GM23338 (cell line): ENCODE measurements around the gene NEURL1. TPM values are rescaled to one million over a fixed set of nuclear protein-coding genes. Genes with fewer than 3 reads are reported as not detected.

ENCODE experiments used
- ATAC-seq: fragments of 200-7000 bp; cut with Tn5 transposase; 3 replicates; pipeline ENCODE4 v1.9.1; 2020
- DNase-seq: peaks from one replicate; pipeline ENCODE4 v3.0.0-alpha.2; 2015; ENCODE audit warnings: low spot score
- H2AFZ ChIP-seq: fragments of 200-600 bp; sonication (generic); 2 replicates; pipeline ENCODE4 v1.8.0; 2016; ENCODE audit warnings: antibody characterized with exemption, mild to moderate bottlenecking, moderate library complexity
- H3F3A ChIP-seq: fragments of 200-600 bp; sonication (generic); replicated peaks from 2 replicates; pipeline ENCODE4 v1.8.0; 2017; ENCODE audit warnings: antibody characterized with exemption, mixed run types, low read depth
- H3K27ac ChIP-seq: fragments of 200-600 bp; sonication (generic); 2 replicates; pipeline ENCODE4 v1.6.1; 2016; ENCODE audit warnings: low read depth
- H3K27me3 ChIP-seq: fragments of 200-600 bp; sonication (generic); 2 replicates; pipeline ENCODE4 v1.8.0; 2016; ENCODE audit warnings: mild to moderate bottlenecking, mixed run types, moderate library complexity; ENCODE audit not compliant: insufficient read depth
- H3K36me3 ChIP-seq: fragments of 200-600 bp; sonication (generic); 2 replicates; pipeline ENCODE4 v1.8.0; 2016; ENCODE audit warnings: mild to moderate bottlenecking; ENCODE audit not compliant: insufficient read depth
- H3K4me1 ChIP-seq: fragments of 200-600 bp; sonication (generic); 2 replicates; pipeline ENCODE4 v1.8.0; 2016; ENCODE audit warnings: mild to moderate bottlenecking, moderate library complexity; ENCODE audit not compliant: insufficient read depth
- H3K4me2 ChIP-seq: fragments of 200-600 bp; sonication (generic); 2 replicates; pipeline ENCODE4 v1.7.1; 2017; ENCODE audit warnings: mixed run types
- H3K4me3 ChIP-seq: fragments of 200-600 bp; sonication (generic); 2 replicates; pipeline ENCODE4 v1.6.1; 2016; ENCODE audit warnings: mixed run types
- H3K79me2 ChIP-seq: fragments of 200-600 bp; sonication (generic); replicated peaks from 2 replicates; pipeline ENCODE4 v1.8.0; 2017; ENCODE audit warnings: mild to moderate bottlenecking; ENCODE audit not compliant: insufficient read depth
- H3K9me2 ChIP-seq: fragments of 200-600 bp; sonication (generic); 2 replicates; pipeline ENCODE4 v1.8.0; 2017; ENCODE audit not compliant: insufficient read depth
- H4K20me1 ChIP-seq: fragments of 200-600 bp; sonication (generic); replicated peaks from 2 replicates; pipeline ENCODE4 v1.8.0; 2017; ENCODE audit warnings: mild to moderate bottlenecking; ENCODE audit not compliant: insufficient read depth
- H3K27ac Mint-ChIP-seq: 2 replicates; pipeline ENCODE4 v1.8.0; 2020; ENCODE audit warnings: inconsistent platforms, mild to moderate bottlenecking, moderate library complexity, mixed read lengths
- H3K27me3 Mint-ChIP-seq: 3 replicates; pipeline ENCODE4 v1.8.0; 2022; ENCODE audit warnings: low read depth, mild to moderate bottlenecking, moderate library complexity, mixed read lengths, inconsistent platforms; ENCODE audit not compliant: insufficient read depth, poor library complexity
- H3K36me3 Mint-ChIP-seq: 3 replicates; pipeline ENCODE4 v1.8.0; 2021; ENCODE audit warnings: low read depth, mild to moderate bottlenecking, inconsistent platforms, moderate library complexity, mixed read lengths
- H3K4me1 Mint-ChIP-seq: 3 replicates; pipeline ENCODE4 v1.8.0; 2020; ENCODE audit warnings: mild to moderate bottlenecking, inconsistent platforms, mixed read lengths
- H3K4me3 Mint-ChIP-seq: 3 replicates; pipeline ENCODE4 v1.8.0; 2021; ENCODE audit warnings: moderate library complexity, mild to moderate bottlenecking, inconsistent platforms, mixed read lengths
- H3K9me3 Mint-ChIP-seq: 3 replicates; pipeline ENCODE4 v1.8.0; 2020; ENCODE audit warnings: moderate library complexity, mild to moderate bottlenecking, inconsistent platforms, mixed read lengths
- ETS1 ChIP-seq: IDR thresholded peaks from 2 replicates; pipeline ENCODE4 v1.6.1; 2016; ENCODE audit warnings: antibody characterized with exemption
- NANOG ChIP-seq: IDR thresholded peaks from 2 replicates; pipeline ENCODE4 v1.6.1; 2016; ENCODE audit warnings: antibody characterized with exemption, borderline replicate concordance
- ZNF331 ChIP-seq: fragments of 250-450 bp; sonication (Bioruptor Pico); IDR thresholded peaks from 2 replicates; pipeline ENCODE4 v1.5.0; 2020; ENCODE audit warnings: low read depth, mild to moderate bottlenecking, moderate library complexity
- ZNF462 ChIP-seq: fragments of 250-450 bp; sonication (Bioruptor Pico); IDR thresholded peaks from 2 replicates; pipeline ENCODE4 v1.5.0; 2020; ENCODE audit warnings: mild to moderate bottlenecking, moderate library complexity
- polyA plus RNA-seq: library from polyadenylated mRNA; unstranded; fragments of >200 nt; fragmentation: Nextera tagmentation; extraction: Ambion mirVana; gene quantifications from 2 replicates; pipeline ENCODE4 v1.2.1, GENCODE V29; 2016
- total RNA-seq: library from RNA; depleted of rRNA; stranded (reverse); fragments of >200 nt; shearing (Covaris generic); gene quantifications from 2 replicates; pipeline ENCODE4 v1.2.3, GENCODE V29; 2014

Gene NEURL1
- total and polyA plus RNA-seq, 2 experiments from 2014 or later = 0.82 to 1.1 TPM

GRCh38 chr10:103512591-103513379 lies 19.3 kb downstream of the NEURL1 start (continued):
- TF ChIP-seq ZNF462 (no peak), NANOG (no peak), ZNF331 (CRISPR knock-in tag) (no peak), ETS1 (no peak)

- H3K4me3 Mint-ChIP-seq = no peak overlapping the region
- no peaks in the 10 kb centered on the region for H3K79me2 ChIP-seq
- no peaks in the 10 kb centered on the region for H3K4me1 ChIP-seq
- H3K4me1 Mint-ChIP-seq = no peaks in the 10 kb centered on the region
- H3K9me3 Mint-ChIP-seq = no peaks in the 10 kb centered on the region
- H4K20me1 ChIP-seq = no peaks in the 10 kb centered on the region
- H3K27me3 ChIP-seq = no peaks in the 10 kb centered on the region
- H3F3A ChIP-seq = no peaks in the 10 kb centered on the region
- ATAC-seq = no peak
- no peaks in the 10 kb centered on the region for H3K9me2 ChIP-seq
- H2AFZ ChIP-seq = no peak overlapping the region; the same call in 1 of the 2 replicates
- H3K4me3 ChIP-seq = no peak overlapping the region
- no peaks in the 10 kb centered on the region for H3K36me3 ChIP-seq
- H3K27me3 Mint-ChIP-seq = peaks cover 4% of the 10 kb centered on the region
- no peak overlapping the region for H3K27ac Mint-ChIP-seq
- H3K4me2 ChIP-seq = no peak overlapping the region
- no peak for DNase-seq
- H3K27ac ChIP-seq = no peak overlapping the region
- no peaks in the 10 kb centered on the region for H3K36me3 Mint-ChIP-seq
- TF ChIP-seq ETS1 (no peak), ZNF462 (no peak)
These were observed 20.0 kb downstream of the NEURL1 start for GRCh38 chr10:103513380-103514060.
